Kidney tubule cell (primary cell): ENCODE data around the gene RPL27.
"Not testable (repeated sequence)": the region's sequence is repeated elsewhere in the genome, so short reads cannot be mapped to it uniquely, and the experiment has no call there.

Experiments used
- DNase-seq: peaks from one replicate; pipeline ENCODE4 v3.0.0-alpha.2; 2018; ENCODE audit warnings: low spot score

The RPL27 gene

DNA sequence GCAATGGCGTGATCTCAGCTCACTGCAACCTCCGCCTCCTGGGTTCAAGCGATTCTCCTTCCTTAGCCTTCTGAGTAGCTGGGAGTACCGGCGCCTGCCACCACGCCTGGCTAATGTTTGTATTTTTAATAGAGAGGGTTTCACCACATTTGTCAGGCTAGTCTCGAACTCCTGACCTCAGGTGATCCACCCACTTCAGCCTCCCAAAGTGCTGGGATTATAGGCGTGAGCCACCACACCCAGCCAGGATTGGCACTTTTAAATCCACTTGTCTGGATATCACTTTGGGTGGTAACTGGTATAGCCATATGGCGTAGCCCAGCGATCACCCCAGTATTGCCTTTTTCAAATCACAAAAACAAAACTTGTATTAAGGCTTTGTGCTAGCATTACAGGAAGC lies 4.3 kb upstream of the RPL27 start:
- not testable (repeated sequence) for DNase-seq

DNA sequence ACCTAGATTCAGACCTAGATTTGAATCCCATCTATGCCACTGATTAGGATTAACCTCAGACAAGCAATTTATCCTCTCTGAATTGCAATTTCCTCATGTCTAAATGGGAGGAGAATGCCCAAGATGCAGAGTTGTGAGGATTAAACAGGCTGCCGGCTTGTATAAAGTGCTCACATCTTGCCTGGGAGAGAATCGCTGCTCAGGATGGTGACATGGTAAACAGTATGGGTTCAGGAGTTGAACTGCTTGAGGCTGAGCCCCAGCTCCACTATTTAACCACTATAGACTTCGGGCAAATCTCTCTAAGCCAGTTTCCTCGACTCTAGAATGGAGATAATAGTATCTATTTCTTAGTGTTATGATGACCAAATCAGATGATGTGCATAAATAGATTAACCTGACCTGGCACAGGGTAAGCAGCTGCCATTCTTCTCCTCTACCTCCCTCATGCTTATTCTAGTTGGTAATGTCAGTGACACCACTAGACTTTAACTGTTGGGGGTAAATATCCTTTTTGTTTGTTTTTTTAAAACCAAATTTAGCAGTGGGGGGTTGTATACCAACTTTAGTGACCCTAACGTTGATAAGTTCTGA lies 732 bp upstream of the RPL27 start:
- DNase-seq: no peak

- no peak for DNase-seq
These were observed 845 bp downstream of the RPL27 start for GRCh38 chr17:42999003-42999525.

GRCh38 chr17:43000894-43001293 lies 2.7 kb downstream of the RPL27 start:
- DNase-seq: not testable (repeated sequence)

- peak; percentile 54 for DNase-seq
These were observed 5.4 kb downstream of the RPL27 start for GRCh38 chr17:43003542-43004172.

DNA sequence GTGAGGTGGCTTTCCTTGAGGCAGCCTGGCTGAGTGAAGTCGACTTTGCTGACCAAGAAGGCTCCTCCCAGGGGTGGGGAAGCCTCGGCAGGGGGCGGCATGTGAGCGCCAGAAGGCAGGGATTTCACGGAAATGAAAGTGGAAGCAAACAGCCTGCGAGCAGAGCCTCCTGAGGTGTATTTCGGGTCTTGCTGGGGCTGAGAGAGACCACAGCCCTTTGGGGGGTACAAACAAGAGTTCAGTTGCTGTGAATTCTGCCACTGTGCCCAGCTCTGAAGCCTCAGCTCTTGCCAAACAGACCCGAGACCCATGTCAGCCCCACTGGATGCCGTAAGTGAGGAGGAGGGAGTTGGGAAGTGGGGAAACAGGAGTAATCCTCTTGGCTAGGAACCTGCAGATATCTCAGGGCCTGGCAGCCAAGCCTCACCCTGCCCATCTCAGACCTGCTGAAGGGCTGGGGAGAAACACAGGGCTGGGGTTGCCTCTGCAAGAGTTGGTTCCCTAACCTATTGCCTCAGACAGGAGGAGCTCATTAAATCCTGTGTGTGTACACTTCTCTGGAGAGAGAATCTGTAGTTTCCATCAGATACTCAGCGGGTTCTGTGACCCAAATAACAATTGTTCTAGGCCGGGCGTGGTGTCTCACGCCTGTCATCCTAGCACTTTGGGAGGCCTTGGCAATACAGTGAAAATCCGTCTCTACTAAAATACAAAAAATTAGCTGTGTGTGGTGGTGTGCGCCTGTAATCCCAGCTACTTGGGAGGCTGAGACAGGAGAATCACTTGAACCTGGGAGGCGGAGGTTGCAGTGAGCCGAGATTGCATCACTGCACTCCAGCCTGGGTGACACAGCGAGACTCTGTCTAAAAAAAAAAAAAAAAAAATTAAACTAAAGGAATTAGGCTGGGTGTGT lies 8.7 kb downstream of the RPL27 start, which contains the start of gene IFI35:
Gene IFI35 (plus strand): TSS at position 146 of the 913 bp plus-strand sequence. CDS start 164 bp downstream, at position 310.
- peak; percentile 86 for DNase-seq

DNA sequence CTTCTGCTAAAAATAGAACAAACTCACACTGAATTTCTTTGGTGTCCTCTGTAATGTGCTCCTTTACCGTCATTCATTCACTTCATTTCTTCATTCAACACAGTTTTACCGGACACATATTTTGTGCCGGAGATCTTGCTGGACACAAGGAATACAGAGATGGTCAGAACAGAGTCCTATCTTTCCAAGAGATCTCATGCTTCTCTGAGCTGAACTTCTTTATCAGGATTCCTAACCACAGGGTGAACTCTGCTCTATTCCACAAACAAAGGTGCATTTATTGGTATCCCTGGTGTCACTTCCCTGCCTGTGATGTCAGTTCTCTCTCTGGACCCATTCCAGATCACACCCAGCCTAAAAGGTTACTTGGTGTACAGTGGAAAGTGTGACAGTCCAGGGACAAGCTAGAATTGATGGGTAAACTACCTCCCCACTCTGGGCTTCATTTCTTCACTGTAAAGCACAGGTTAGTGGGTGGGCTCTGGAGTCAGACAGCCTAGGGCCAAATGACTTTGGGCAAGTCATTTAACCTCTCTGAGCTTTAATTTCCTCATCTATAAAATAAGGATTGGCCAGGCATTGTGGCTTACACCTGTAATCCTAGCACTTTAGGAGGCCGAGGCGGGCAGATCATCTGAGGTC lies 12.6 kb downstream of the RPL27 start:
- peak; percentile 36 for DNase-seq

DNA sequence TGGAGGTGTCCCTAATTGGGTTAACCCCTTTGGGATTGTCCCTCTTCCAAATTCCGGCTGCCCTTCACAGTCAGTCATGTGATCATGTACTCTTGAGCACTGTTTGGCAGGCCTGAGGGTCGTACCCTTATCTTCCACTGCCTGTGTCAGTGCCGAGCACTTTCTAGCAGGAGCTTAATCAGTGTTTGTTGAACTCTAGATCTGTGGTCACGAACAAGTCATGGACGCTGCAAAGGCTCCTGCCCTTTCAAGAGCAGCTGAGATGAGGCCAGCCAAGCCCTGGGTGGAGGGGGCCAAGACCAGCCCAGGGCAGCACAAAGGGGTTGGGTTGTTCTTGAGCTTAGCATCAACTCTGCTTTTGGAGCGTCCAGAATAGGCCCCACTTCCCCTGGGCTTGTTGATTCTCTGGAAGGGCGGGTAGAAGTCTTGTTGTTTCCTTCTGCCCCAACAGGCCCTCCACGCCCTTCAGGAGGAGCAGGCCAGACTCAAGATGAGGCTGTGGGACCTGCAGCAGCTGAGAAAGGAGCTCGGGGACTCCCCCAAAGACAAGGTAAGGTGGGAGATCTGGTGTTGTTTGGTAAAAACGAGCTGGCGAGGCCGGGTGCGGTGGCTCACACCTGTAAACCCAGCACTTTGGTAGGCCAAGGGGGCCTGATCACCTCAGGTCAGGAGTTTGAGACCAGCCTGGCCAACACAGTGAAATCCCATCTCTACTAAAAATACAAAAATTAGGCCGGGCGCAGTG lies 13.7 kb downstream of the RPL27 start:
- no peak for DNase-seq

DNA sequence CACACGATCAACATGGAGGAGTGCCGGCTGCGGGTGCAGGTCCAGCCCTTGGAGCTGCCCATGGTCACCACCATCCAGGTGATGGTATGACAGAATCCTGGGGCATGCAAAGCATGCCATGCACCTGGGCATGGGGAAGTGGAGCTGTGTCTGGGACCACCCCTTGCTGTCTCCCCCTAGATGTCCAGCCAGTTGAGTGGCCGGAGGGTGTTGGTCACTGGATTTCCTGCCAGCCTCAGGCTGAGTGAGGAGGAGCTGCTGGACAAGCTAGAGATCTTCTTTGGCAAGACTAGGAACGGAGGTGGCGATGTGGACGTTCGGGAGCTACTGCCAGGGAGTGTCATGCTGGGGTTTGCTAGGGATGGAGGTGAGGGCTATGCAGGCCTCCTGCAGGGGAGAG lies 15.1 kb downstream of the RPL27 start:
- no peak for DNase-seq

- DNase-seq: no peak
These were observed 15.9 kb downstream of the RPL27 start for GRCh38 chr17:43014020-43014648.

DNA sequence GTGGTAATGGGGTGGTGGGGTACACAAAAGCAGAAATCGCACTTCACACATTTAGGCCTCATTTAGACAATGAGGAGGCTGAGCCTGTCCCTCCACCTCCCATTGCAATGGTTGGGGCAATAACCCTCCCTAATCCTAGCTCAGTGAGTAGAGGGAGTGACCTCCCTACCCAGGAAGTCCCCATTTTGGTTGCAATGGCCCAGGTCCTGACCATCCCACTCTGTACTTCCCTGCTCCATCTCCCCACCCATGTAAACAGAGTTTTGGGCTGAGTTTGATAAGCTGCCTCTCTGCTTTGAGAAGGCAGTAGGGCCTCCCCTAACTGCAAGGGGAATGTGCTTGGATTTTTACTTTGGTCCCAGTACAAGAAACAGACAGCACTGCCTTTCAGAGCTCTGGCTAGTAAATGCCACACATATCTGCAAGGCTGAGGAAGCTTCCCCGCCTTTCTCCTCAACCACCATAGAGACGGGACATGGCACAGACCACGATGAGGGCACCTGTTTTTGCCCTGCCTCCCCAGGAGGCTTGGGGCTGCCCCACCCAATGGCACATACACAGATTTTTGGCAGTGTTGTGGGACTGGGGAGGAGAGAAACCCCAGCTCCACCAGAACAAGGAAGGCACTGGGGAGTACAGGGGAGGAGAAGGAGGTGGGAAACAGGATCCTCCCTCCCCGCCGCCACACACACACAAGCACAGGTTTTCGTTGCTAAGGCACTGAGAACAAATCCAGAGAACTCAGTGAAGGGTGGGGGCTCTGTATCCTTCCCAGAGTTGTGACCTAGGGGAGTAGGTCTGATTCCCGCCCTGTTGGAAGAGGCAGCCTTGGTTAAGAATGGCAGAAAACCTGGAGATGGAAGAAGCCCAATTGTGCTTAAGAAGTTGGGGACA lies 16.7 kb downstream of the RPL27 start:
- no peak for DNase-seq

- DNase-seq: no peak
These were observed 17.4 kb downstream of the RPL27 start for GRCh38 chr17:43015579-43015978.

GRCh38 chr17:43016216-43016615 lies 18.0 kb downstream of the RPL27 start:
- no peak for DNase-seq

- no peak for DNase-seq
These were observed 20.0 kb downstream of the RPL27 start for GRCh38 chr17:43018008-43018853.

- no peak for DNase-seq
These were observed 20.7 kb downstream of the RPL27 start for GRCh38 chr17:43018932-43019331.

GRCh38 chr17:43019418-43019817 lies 21.2 kb downstream of the RPL27 start:
- no peak for DNase-seq

DNA sequence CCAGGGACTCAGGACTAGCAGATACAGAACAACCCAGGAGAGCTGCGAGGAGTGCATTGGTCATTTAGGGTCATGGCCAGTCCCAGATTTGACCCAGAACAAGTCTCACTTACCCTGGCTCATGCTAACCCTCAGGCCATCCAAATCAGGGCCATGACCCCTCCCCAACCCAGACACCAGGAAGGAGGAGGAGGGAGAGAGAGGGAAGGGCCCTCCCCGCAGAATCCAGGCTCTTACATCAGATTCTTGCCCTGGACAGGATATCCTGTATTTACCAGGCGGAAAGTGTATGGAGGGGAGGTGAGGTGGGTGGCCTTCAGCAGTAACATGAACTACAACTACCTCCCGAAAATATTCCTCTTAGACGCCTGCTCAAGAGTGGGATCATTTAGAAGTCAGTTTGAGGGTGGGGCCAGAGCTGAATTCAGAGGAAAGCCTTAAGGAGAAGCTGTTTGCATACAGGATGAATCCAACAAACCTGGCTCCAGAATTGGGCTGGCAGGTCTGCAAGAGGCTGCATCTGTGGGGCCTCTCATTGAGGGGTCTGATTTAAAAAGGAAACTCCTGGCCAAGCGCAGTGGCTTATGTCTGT lies 21.9 kb downstream of the RPL27 start:
- DNase-seq: no peak
